Measurements from ENCODE around the gene AEBP1.

DNA sequence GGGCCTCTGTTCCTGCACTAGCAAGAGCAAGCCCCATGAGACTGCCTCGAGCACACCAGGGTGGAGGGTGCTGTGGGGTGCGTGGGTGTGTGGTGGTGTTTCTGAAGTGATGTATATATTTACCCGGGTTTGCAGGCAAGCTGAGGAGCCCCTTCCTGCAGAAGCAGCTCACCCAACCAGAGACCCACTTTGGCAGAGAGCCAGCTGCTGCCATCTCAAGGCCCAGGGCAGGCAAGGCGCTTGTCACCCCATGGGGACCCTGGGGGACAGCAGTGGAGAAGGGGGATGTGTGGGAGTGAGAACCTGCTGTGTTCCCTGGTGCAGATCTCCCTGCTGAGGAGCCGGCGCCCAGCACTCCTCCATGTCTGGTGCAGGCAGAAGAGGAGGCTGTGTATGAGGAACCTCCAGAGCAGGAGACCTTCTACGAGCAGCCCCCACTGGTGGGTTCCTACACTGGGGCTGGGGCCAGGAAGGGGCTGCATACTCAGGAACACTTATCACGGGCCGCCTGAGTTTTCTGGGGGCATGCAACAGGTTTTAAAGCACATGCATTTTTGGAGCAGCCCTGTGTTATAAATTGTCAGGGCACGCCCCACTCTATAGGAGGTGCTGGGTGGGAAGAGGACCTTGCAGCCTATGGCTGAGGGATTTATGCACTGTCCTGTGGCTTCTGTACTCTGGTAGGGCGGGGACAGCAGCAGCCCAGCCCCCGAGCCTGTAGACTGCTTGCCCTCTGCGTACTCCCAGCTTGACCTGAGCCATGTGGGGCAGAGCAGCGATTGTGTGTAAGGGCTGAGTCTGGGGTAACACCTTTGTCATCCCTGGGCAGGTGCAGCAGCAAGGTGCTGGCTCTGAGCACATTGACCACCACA lies 44.7 kb upstream of the AEBP1 start:
- TF ChIP-seq, protein P1, sequence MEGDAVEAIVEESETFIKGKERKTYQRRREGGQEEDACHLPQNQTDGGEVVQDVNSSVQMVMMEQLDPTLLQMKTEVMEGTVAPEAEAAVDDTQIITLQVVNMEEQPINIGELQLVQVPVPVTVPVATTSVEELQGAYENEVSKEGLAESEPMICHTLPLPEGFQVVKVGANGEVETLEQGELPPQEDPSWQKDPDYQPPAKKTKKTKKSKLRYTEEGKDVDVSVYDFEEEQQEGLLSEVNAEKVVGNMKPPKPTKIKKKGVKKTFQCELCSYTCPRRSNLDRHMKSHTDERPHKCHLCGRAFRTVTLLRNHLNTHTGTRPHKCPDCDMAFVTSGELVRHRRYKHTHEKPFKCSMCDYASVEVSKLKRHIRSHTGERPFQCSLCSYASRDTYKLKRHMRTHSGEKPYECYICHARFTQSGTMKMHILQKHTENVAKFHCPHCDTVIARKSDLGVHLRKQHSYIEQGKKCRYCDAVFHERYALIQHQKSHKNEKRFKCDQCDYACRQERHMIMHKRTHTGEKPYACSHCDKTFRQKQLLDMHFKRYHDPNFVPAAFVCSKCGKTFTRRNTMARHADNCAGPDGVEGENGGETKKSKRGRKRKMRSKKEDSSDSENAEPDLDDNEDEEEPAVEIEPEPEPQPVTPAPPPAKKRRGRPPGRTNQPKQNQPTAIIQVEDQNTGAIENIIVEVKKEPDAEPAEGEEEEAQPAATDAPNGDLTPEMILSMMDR (IDR thresholded peaks at IDR 0.05) = no peak
- TF ChIP-seq POLR2A (IDR thresholded peaks at IDR 0.05) (no peak), POLR2AphosphoS5 (IDR thresholded peaks at IDR 0.05) (no peak)
